NCI-H1417 (cell line): ENCODE measurements around the gene SLC26A1.
A peak's percentile ranks its signal among the peaks of the same experiment; 100 is the strongest.

Experiments used
- DNase-seq, 3 experiments: peaks; one replicate each; lab custom pipeline; 2025; lab: John Stamatoyannopoulos, UW

The SLC26A1 gene

DNA sequence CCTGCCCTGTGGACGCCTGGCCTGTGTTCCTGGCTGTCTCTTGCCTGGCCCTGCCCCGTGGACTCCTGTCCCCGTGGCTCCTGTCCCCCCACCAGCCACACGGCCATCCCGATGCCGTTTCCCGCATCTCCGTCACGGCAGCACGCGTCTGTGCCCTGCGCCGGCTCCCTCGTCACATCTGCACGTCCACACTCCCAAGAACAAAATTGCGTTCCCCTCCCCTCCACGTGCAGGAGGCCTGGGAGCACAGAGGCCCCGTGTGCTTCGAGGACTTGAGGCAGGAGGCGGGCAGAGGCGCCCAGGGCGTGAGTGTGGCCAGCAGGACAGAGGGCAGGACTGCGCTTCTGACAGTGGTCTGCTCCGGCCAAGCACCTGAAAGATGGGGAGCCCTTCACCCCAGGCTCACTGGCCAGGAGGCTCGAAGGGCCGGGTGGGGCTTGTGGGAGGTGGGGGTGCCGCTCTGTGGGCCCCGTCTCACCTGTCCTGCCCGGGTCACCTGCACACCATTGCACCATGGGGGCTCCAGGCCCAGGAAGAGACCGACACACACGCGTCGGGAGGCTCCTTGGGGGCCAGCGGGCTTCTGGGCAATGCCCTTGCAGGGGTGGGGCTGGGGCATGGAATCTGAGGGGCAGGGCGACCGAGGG, 35.5 kb upstream of the SLC26A1 start:
- DNase-seq = no peak

DNA sequence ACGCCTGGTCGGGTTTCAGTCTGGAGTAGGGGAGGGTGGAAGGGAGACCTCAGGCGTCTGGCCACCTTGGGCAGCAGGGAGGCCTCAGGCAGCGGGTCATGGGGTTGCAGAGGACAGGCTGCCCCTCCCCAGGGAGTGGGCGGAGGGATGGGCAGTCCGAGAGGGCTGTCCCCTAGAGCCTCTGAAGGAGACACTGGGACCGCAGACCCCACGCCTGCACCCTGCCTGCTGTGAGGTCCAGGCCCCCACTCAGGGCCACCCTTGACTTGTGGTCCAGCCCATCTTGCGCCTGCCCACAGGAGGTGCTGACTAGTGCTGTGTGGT, 34.7 kb upstream of the SLC26A1 start:
- no peak for DNase-seq

GRCh38 chr4:1027219-1027914, 34.2 kb upstream of the SLC26A1 start:
- no peak for DNase-seq

DNA sequence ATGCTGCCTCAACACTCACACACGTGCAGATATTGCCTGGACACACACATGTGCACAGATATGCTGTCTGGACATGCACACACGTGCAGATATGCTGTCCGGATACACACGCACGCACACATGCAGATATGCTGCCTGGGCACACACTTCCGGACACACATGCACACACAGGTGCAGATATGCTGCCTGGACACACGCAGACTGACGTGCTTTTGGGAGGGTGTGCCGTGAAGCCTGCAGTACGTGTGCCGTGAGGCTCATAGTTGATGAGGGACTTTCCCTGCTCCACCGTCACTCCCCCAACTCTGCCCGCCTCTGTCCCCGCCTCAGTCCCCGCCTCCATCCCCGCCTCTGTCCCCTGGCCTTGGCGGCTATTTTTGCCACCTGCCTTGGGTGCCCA, 32.9 kb upstream of the SLC26A1 start:
- DNase-seq = peak in 1 of 3 experiments; percentile 6

DNA sequence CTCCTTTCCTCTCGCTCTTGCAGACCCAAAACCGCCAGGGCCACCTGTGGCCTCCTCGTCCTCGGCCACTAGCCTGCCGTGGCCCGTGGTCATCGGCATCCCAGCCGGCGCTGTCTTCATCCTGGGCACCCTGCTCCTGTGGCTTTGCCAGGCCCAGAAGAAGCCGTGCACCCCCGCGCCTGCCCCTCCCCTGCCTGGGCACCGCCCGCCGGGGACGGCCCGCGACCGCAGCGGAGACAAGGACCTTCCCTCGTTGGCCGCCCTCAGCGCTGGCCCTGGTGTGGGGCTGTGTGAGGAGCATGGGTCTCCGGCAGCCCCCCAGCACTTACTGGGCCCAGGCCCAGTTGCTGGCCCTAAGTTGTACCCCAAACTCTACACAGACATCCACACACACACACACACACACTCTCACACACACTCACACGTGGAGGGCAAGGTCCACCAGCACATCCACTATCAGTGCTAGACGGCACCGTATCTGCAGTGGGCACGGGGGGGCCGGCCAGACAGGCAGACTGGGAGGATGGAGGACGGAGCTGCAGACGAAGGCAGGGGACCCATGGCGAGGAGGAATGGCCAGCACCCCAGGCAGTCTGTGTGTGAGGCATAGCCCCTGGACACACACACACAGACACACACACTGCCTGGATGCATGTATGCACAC, 31.8 kb upstream of the SLC26A1 start:
- no peak for DNase-seq

GRCh38 chr4:1023895-1024740, 30.9 kb upstream of the SLC26A1 start:
- DNase-seq = no peak

- DNase-seq = no peak
These were observed 30.0 kb upstream of the SLC26A1 start for GRCh38 chr4:1023075-1023640.

DNA sequence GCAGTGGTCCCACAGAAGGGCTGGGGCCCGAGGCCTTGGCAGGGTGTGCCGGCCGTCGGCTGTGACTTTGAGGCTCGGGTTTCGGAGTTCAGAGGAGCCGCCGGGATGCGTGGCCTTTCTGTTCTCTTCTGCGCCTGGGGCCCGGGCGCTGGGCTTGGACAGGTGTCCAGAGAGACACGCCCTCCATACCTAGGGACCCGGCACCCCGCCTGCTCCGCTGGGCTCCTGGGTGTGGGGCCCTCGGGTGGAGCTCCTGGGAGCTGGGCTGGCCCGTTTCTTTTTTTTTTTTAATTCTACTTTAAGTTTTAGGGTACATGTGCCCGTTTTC, 29.5 kb upstream of the SLC26A1 start:
- DNase-seq = no peak

- DNase-seq = no peak
These were observed 29.0 kb upstream of the SLC26A1 start for GRCh38 chr4:1022051-1022738.

- no peak for DNase-seq
These were observed 28.3 kb upstream of the SLC26A1 start for GRCh38 chr4:1021386-1022050.

GRCh38 chr4:1019729-1020470, 26.7 kb upstream of the SLC26A1 start:
- no peak for DNase-seq

DNA sequence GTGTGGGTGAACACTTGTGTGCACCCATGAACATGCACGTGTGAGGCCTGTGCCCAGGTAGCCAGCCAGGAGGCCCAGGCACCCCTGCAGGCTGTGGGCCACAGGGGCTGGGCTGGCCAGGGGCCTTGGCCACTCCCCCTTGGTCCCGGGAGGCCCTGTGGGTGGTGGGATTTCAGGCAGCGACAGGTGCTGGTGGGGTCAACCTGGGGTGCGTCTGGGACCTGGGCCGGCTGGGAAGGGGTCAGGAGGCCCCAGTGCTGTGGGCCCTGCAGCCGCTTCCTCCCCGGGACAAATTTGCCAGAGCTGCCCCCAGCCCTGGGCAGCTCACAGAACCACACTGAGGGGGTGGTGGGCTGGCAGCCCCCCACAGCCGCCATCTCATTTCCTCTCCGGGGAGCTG, 26.1 kb upstream of the SLC26A1 start:
- DNase-seq = no peak

DNA sequence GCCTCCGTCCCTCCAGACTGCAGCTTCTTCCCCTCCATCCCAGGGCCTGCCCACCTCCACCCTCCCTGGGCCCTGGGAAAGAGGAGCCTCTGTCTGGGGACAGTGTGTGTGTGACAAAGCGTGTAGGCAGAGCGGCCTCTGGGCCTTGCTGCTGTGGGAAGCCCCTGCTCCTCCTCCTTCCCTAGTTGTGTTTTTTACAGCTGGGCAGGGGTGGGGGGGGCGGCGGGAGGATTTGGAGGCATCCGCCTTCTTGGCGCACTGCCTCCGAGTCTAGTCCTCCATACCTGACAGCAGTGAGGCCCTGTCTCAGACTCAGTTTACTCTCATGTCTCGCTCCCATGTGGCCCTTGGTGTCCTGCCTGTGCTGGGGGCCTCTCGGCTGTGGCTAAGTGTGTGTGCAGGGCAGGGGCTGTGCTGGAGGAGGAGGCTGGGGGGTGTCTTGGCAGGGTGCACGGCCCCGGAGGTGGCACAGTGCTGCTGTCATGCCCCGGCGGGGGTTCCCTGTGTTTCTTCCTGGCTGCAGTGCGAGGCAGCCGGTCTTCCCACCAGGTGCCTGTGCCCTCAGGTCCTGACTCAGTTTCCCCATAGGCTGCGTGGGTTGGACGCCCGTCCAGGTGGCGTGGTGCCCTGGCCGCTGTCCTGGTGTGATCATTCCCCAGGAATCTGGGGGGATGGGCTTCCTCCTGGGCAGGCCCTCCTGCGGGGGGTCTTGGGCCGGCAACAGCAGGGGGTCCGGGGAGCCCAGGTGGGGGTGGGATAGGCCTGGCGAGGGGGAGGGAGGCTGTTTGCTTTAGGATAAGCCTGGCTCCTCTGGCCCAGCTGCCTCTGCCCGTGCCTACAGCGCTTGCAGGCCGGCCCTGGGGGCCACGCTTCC, 25.2 kb upstream of the SLC26A1 start:
- peak in 1 of 3 experiments; percentile 12 for DNase-seq

- DNase-seq = no peak
These were observed 24.5 kb upstream of the SLC26A1 start for GRCh38 chr4:1017706-1018105.

DNA sequence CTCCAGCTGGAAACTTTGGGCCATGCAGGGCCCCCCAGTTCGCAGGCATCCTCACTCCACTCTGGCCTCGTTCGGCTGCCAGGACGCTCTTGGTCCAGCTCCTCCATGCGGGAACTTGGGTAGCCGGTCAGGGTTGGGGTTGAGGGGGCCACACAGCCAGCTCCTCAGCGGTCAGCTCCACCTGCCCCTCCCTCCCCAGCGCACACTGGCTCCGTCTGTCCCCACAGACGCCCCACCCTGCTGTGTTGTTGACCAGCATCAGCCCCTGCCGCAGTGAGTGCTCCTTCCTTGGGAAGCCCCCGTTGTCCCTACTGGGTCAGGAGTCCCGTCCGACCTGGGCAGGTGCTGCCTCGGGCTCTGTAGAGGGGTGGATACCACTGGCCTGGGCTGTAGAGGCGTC, 24.0 kb upstream of the SLC26A1 start:
- no peak for DNase-seq

- no peak for DNase-seq
These were observed 22.5 kb upstream of the SLC26A1 start for GRCh38 chr4:1015746-1016145.

DNA sequence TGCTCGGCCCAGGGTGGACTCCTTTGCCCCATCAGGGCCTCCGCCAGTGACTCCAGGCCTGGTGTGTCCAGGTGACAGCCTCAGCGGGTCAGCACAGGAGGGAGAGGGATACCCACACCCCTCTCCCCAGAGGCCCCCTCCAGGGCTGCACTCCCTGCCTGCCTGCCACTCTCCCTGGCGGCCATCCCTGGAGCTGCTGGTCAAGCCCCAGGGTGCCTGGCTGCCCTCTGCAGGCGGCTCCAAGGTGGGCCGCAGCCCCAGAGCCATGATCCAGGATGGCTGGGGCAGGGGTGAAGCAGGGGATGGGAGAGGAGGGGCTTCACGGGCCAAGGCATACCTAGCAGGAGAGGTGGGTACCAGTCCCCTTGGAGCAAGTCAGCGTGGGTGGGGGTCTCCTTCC, 22.0 kb upstream of the SLC26A1 start:
- no peak for DNase-seq

DNA sequence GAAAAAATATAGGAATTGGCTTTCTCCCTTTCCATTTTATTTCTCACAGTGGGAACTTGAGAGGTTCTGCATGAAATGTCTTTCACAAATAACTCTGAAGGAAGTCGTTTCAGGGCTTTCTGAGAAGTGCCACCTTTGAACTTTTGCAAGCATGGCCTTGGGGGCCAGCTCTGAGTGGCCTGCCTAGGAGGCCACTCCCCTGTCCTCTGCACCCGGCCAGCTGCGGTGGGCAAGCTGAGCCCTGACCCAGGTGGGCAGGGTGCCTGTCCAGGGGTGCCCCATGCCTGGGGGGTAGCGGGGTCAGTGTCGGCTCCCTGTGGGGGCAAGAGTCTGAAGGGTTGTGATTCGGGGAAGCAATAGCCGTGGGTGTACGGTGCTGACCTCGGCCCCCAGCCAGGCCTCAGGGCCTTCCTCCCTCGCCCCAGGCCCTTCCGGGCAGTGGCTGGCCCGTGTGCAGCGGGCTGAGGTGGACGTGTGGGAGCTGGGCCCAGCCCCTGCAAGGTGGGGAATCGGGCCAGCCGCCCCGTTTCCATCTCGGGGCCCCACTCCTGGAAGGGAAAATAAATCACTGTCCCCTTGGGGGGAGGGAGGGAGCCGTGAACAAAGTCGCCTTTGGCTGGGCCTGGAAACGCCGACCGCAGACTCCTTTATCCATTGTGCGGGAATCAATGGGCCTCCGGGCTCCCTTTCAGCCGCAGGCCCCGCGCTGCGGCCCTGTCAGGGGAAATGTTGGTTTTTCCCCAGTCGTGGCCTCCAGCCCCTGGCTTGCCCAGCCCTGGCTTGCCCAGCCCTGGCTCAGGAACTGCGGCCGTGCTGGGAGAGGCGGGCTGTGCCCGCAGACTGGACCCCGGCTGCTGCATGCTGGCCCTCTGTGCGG, 21.3 kb upstream of the SLC26A1 start:
- DNase-seq = no peak
